H9 (cell line): ENCODE measurements around the gene ADCY5. TPM values are rescaled to one million over a fixed set of nuclear protein-coding genes. Genes with fewer than 3 reads are reported as not detected.

Experiments
- DNase-seq: peaks from one replicate; pipeline ENCODE4 v3.0.0-alpha.2; 2017
- H2AFZ ChIP-seq: one replicate; pipeline ENCODE4 v1.6.1; 2013; ENCODE audit warnings: mild to moderate bottlenecking, low read length, control low read depth, moderate library complexity
- H2AK5ac ChIP-seq: 2 replicates; pipeline ENCODE4 v1.6.1; 2013; ENCODE audit warnings: low read length, control low read depth, mixed read lengths; ENCODE audit not compliant: insufficient read length
- H2BK120ac ChIP-seq: one replicate; pipeline ENCODE4 v1.6.1; 2013; ENCODE audit warnings: low read depth, mild to moderate bottlenecking, low read length, control low read depth, inconsistent platforms; ENCODE audit not compliant: poor library complexity, severe bottlenecking
- H2BK12ac ChIP-seq: 2 replicates; pipeline ENCODE4 v1.6.1; 2013; ENCODE audit warnings: low read length, control low read depth, mixed read lengths, low read depth; ENCODE audit not compliant: insufficient read length
- H2BK15ac ChIP-seq: 2 replicates; pipeline ENCODE4 v1.6.1; 2013; ENCODE audit warnings: low read depth, low read length, control low read depth
- H2BK20ac ChIP-seq: one replicate; pipeline ENCODE4 v1.6.1; 2013; ENCODE audit warnings: low read depth, mild to moderate bottlenecking, low read length, control low read depth, inconsistent platforms; ENCODE audit not compliant: poor library complexity, severe bottlenecking
- H2BK5ac ChIP-seq: 2 replicates; pipeline ENCODE4 v1.6.1; 2013; ENCODE audit warnings: low read length, control low read depth, mixed read lengths; ENCODE audit not compliant: insufficient read length
- H3K14ac ChIP-seq: 2 replicates; pipeline ENCODE4 v1.6.1; 2013; ENCODE audit warnings: low read length, control low read depth; ENCODE audit not compliant: insufficient read depth
- H3K18ac ChIP-seq: 2 replicates; pipeline ENCODE4 v1.6.1; 2013; ENCODE audit warnings: low read depth, mild to moderate bottlenecking, mixed read lengths, low read length, control low read depth; ENCODE audit not compliant: insufficient read length
- H3K23ac ChIP-seq: 2 replicates; pipeline ENCODE4 v1.6.1; 2013; ENCODE audit warnings: low read length, control low read depth, mixed read lengths, low read depth; ENCODE audit not compliant: insufficient read length
- H3K23me2 ChIP-seq: 2 replicates; pipeline ENCODE4 v1.6.1; 2013; ENCODE audit warnings: low read depth, mild to moderate bottlenecking, mixed read lengths, low read length, control low read depth; ENCODE audit not compliant: insufficient read length, poor library complexity, severe bottlenecking
- H3K27ac ChIP-seq: 2 replicates; pipeline ENCODE4 v1.5.1; 2013; ENCODE audit warnings: low read length, control low read depth, mixed read lengths, low read depth; ENCODE audit not compliant: insufficient read length
- H3K27me3 ChIP-seq: 2 replicates; pipeline ENCODE4 v1.6.1; 2013; ENCODE audit warnings: low read length, control low read depth, inconsistent platforms; ENCODE audit not compliant: insufficient read depth
- H3K4ac ChIP-seq: 2 replicates; pipeline ENCODE4 v1.6.1; 2013; ENCODE audit warnings: low read depth, mild to moderate bottlenecking, control low read depth, inconsistent platforms, low read length, moderate library complexity
- H3K4me1 ChIP-seq: 2 replicates; pipeline ENCODE4 v1.6.1; 2013; ENCODE audit warnings: low read length, control low read depth, inconsistent platforms; ENCODE audit not compliant: insufficient read depth
- H3K4me2 ChIP-seq: 2 replicates; pipeline ENCODE4 v1.6.1; 2013; ENCODE audit warnings: low read length, control low read depth, mixed read lengths; ENCODE audit not compliant: insufficient read length, insufficient read depth
- H3K56ac ChIP-seq: 2 replicates; pipeline ENCODE4 v1.6.1; 2013; ENCODE audit warnings: low read depth, mild to moderate bottlenecking, mixed read lengths, low read length, control low read depth; ENCODE audit not compliant: insufficient read length
- H3K79me1 ChIP-seq: 2 replicates; pipeline ENCODE4 v1.6.1; 2013; ENCODE audit warnings: low read depth, mild to moderate bottlenecking, moderate library complexity, low read length, control low read depth, inconsistent platforms; ENCODE audit not compliant: insufficient read depth, poor library complexity, severe bottlenecking
- H3K79me2 ChIP-seq: 2 replicates; pipeline ENCODE4 v1.6.1; 2013; ENCODE audit warnings: low read length, control low read depth, inconsistent platforms; ENCODE audit not compliant: insufficient read depth
- H3K9ac ChIP-seq: 2 replicates; pipeline ENCODE4 v1.6.1; 2013; ENCODE audit warnings: low read length, control low read depth, mixed read lengths; ENCODE audit not compliant: insufficient read length; ENCODE audit errors: extremely low read depth
- H3K9me3 ChIP-seq: one replicate; pipeline ENCODE4 v1.6.1; 2013; ENCODE audit warnings: low read depth, low read length, inconsistent platforms; ENCODE audit not compliant: control insufficient read depth
- H3T11ph ChIP-seq: one replicate; pipeline ENCODE4 v1.6.1; 2013; ENCODE audit warnings: mild to moderate bottlenecking, low read length, control low read depth, inconsistent platforms
- H4K20me1 ChIP-seq: one replicate; pipeline ENCODE4 v1.6.1; 2013; ENCODE audit not compliant: control insufficient read depth, insufficient read length, insufficient read depth
- H4K5ac ChIP-seq: 2 replicates; pipeline ENCODE4 v1.6.1; 2013; ENCODE audit warnings: low read depth, mild to moderate bottlenecking, mixed read lengths, low read length, control low read depth; ENCODE audit not compliant: insufficient read length
- H4K8ac ChIP-seq: replicated peaks from 2 replicates; pipeline ENCODE4 v1.6.1; 2013; ENCODE audit warnings: low read length, control low read depth, mixed read lengths, low read depth; ENCODE audit not compliant: insufficient read length
- H4K91ac ChIP-seq: 2 replicates; pipeline ENCODE4 v1.6.1; 2013; ENCODE audit warnings: low read depth, mild to moderate bottlenecking, moderate library complexity, mixed read lengths, low read length, control low read depth; ENCODE audit not compliant: insufficient read length
- H3K27ac Mint-ChIP-seq, 3 experiments: 2 replicates in 2 of 3; 3 replicates in 1 of 3; pipeline ENCODE4 v1.8.0; 2020 to 2021; ENCODE audit warnings: mixed read lengths in 3 of 3, mild to moderate bottlenecking in 1 of 3, moderate library complexity in 1 of 3
- H3K27me3 Mint-ChIP-seq: 2 replicates; pipeline ENCODE4 v1.8.0; 2021; ENCODE audit warnings: low read depth, mild to moderate bottlenecking, moderate library complexity, mixed read lengths
- H3K36me3 Mint-ChIP-seq, 3 experiments: 2 replicates in 2 of 3; 3 replicates in 1 of 3; pipeline ENCODE4 v1.8.0; 2020 to 2021; ENCODE audit warnings: low read depth in 3 of 3, mixed read lengths in 3 of 3; ENCODE audit not compliant: insufficient read depth in 1 of 3
- H3K4me1 Mint-ChIP-seq, 2 experiments: 2 replicates each; pipeline ENCODE4 v1.8.0; 2020; ENCODE audit warnings: mixed read lengths in 2 of 2
- H3K4me3 Mint-ChIP-seq, 2 experiments: 2 replicates in 1 of 2; 3 replicates in 1 of 2; pipeline ENCODE4 v1.8.0; 2020 to 2021; ENCODE audit warnings: mild to moderate bottlenecking in 2 of 2, mixed read lengths in 2 of 2, moderate library complexity in 1 of 2
- H3K9me3 Mint-ChIP-seq, 2 experiments: 2 replicates in 1 of 2; 3 replicates in 1 of 2; pipeline ENCODE4 v1.8.0; 2020; ENCODE audit warnings: mild to moderate bottlenecking in 2 of 2, mixed read lengths in 2 of 2, moderate library complexity in 1 of 2
- CTCF ChIP-seq: fragments of 200-600 bp; sonication (generic); conservative IDR thresholded peaks from 3 replicates; pipeline ENCODE4 v1.8.0; 2021; ENCODE audit warnings: antibody characterized with exemption, mild to moderate bottlenecking
- WGBS: extraction: QIAGEN DNeasy Blood & Tissue Kit; methylation state at CpG from one replicate; pipeline ENCODE4 v1.1.7; 2013; ENCODE audit warnings: missing lambda C conversion rate, low lambda C conversion rate, mixed read lengths; ENCODE audit not compliant: insufficient read length; ENCODE audit errors: extremely low coverage; 5-methylcytosine and 5-hydroxymethylcytosine counted together
- total RNA-seq: library from RNA; stranded (reverse); gene quantifications from 2 replicates; pipeline ENCODE4 v1.2.1, GENCODE V29; 2021

Gene ADCY5
- total RNA-seq, 1 experiment from 2014 or later = 5.0 TPM

- H2BK5ac ChIP-seq = no peak overlapping the region
- H3K36me3 Mint-ChIP-seq = peaks cover 0 to 15% (median 5%) of the 10 kb centered on the region in 3 experiments; a peak in 6 of 7 replicates
- no peak overlapping the region for H2BK15ac ChIP-seq
- H3K4me3 Mint-ChIP-seq = no peak overlapping the region
- no peaks in the 10 kb centered on the region for H4K20me1 ChIP-seq
- no peak overlapping the region for H2AK5ac ChIP-seq
- H3K27ac Mint-ChIP-seq = no peak overlapping the region
- H3K56ac ChIP-seq = no peak overlapping the region
- no peak overlapping the region for H3K4me2 ChIP-seq
- H3K27me3 ChIP-seq = no peaks in the 10 kb centered on the region
- H3K9me3 ChIP-seq = no peaks in the 10 kb centered on the region
- H3K4ac ChIP-seq = no peak overlapping the region
- H3K27ac ChIP-seq = no peak overlapping the region
- no peak overlapping the region for H3K23ac ChIP-seq
- no peak for DNase-seq
- H3K79me1 ChIP-seq = no peaks in the 10 kb centered on the region
- no peaks in the 10 kb centered on the region; the same call in 1 of the 2 replicates for H3K27me3 Mint-ChIP-seq
- no peak overlapping the region for H4K8ac ChIP-seq
- no peak overlapping the region for H4K5ac ChIP-seq
- H3K9me3 Mint-ChIP-seq = no peaks in the 10 kb centered on the region
- H2BK20ac ChIP-seq = no peak overlapping the region
- WGBS = no CpG with 5 or more reads among the region's 4 CpGs
- H4K91ac ChIP-seq = no peak overlapping the region
- peaks cover 0 to 2% of the 10 kb centered on the region in 2 experiments; a peak in 1 of 4 replicates for H3K4me1 Mint-ChIP-seq
- H3K14ac ChIP-seq = no peak overlapping the region
- H3K23me2 ChIP-seq = no peaks in the 10 kb centered on the region
- no peak overlapping the region for H2AFZ ChIP-seq
- no peak overlapping the region for H2BK120ac ChIP-seq
- H3K18ac ChIP-seq = no peak overlapping the region
- H2BK12ac ChIP-seq = no peak overlapping the region
- no peak overlapping the region for H3T11ph ChIP-seq
- no peaks in the 10 kb centered on the region for H3K4me1 ChIP-seq
- no peak overlapping the region for H3K9ac ChIP-seq
- H3K79me2 ChIP-seq = no peaks in the 10 kb centered on the region
- no peak for TF ChIP-seq CTCF
Measured at GRCh38 chr3:123491966-123492587, 43.2 kb upstream of the ADCY5 start.
